DOHH2 (cell line): ENCODE data around the gene CCDC15.

Experiments
- EZH2phosphoT487 ChIP-seq: fragments of 200-600 bp; sonication (generic); IDR thresholded peaks from 2 replicates; pipeline ENCODE4 v1.6.1; 2017; ENCODE audit warnings: borderline replicate concordance, mild to moderate bottlenecking, antibody characterized with exemption, low read length, moderate library complexity, mixed read lengths
- TF ChIP-seq, protein P1 (sequence below): fragments of 200-600 bp; sonication (generic); IDR thresholded peaks from one replicate; pipeline ENCODE4 v1.5.1; 2014; ENCODE audit warnings: antibody characterized with exemption, mild to moderate bottlenecking, low read depth, low read length; ENCODE audit not compliant: poor library complexity, severe bottlenecking

DNA sequence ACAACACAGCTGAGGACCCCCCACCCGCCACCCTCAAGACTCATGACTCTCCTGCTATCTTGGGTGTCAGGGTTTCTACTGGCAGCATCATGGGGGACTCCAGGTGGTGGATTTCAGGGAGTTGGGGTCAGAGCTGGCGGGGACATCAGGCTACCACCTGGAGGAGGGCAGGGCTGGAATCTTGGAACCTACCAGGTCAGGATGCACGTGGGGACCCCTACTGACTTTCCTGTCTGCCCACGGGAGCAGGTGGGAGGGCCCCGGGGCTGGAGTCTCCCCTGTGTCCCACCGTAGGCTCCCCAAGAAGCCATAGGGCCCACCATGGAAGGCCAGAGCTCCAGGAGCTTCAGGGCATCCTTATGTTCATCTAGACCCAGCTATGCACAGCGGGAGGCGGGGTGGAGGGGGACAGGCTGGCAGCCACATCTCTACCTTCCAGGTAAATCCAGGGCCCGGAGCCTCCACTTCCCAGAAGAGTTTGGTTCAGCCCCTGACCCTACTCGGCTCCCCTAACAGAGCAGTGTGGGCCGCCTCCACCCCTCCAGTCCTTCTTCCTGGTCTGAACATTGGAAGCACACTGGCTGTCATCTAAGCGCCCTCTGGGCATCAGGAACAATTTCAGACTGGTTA lies 119.1 kb downstream of the CCDC15 start:
- TF ChIP-seq, protein P1, sequence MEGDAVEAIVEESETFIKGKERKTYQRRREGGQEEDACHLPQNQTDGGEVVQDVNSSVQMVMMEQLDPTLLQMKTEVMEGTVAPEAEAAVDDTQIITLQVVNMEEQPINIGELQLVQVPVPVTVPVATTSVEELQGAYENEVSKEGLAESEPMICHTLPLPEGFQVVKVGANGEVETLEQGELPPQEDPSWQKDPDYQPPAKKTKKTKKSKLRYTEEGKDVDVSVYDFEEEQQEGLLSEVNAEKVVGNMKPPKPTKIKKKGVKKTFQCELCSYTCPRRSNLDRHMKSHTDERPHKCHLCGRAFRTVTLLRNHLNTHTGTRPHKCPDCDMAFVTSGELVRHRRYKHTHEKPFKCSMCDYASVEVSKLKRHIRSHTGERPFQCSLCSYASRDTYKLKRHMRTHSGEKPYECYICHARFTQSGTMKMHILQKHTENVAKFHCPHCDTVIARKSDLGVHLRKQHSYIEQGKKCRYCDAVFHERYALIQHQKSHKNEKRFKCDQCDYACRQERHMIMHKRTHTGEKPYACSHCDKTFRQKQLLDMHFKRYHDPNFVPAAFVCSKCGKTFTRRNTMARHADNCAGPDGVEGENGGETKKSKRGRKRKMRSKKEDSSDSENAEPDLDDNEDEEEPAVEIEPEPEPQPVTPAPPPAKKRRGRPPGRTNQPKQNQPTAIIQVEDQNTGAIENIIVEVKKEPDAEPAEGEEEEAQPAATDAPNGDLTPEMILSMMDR: no peak
- no peak for TF ChIP-seq EZH2phosphoT487
